HG03139 (cell line): ENCODE measurements around the gene DMRTC2.

Experiments used
- ATAC-seq: cut with Tn5 transposase; IDR thresholded peaks from one replicate; pipeline ENCODE4 v1.9.1; 2021; ENCODE audit not compliant: unreplicated experiment

DMRTC2 gene

GRCh38 chr19:41845051-41845590 is 279 bp downstream of the DMRTC2 start:
- no peak for ATAC-seq

DNA sequence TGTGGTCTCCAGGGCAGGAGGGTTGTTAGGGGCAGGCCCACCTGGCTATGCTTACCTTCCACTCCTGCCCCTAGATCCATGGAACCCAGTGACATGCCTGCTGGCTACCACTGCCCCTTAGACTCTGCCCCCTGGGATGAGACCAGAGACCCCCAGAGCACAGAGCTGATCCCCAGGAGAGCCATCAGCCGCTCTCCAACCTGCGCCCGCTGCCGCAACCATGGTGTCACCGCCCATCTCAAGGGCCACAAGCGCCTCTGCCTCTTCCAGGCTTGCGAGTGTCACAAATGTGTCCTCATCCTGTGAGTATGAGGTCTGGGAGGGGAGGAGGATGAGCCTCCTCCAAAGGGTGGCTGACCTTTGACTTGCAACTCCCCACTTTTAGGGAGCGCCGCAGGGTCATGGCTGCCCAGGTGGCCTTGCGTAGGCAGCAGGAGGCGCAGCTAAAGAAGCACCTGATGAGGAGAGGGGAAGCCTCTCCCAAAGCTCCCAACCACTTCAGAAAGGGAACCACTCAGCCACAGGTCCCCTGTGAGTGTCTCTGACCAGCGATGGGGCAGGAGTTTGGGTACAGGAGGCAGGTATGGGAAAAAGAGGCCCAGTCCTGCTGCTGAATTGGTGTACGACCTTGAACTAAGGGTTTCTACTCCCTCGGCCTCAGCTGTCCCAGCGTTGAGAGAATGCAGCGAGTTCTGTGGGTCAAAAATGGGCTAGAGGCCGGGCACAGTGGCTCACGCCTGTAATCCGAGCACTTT is 2.7 kb downstream of the DMRTC2 start:
- no peak for ATAC-seq

- no peak for ATAC-seq
These were observed 3.8 kb downstream of the DMRTC2 start for GRCh38 chr19:41848666-41849065.

- no peak for ATAC-seq
These were observed 4.2 kb downstream of the DMRTC2 start for GRCh38 chr19:41849067-41849466.

DNA sequence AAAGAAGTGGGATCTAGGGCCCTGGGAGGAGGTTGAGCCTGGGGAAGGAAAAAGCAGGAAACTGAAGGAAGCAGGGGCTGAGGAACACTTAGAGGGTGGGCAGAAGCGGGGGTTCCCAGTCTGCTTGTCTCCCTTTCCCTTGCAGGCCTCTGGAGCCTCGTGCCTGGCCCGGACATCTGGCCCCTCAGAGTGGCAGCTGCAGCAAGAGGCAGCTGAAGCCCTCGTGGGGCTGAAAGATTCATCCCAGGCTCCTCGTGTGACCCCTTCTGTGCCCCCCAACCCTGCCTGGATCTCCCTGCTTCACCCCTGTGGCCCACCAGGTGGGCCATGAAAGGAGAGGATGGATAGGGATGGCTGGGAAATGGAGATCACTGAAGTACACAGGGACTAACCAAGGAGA is 5.5 kb downstream of the DMRTC2 start:
- ATAC-seq = no peak

DNA sequence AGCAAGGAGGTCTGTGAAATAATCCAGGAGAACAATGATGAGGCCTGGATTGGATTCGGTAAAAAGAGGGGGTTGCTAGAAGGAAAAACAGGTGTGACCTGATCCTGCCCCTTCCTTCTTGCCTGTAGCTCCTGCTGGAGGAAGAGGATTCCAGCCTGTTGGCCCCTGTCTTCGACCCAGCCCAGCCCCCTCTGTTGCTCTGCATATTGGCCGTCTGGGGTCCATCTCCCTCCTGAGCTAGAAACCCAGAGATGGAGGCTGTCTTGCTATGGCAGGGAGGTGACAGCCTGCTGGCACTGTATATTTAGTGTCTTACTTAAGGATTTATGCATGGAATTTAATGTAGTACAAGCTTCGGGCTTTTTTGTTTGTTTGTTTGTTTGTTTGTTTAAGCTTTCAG is 6.6 kb downstream of the DMRTC2 start:
- no peak for ATAC-seq

- ATAC-seq = no peak
These were observed 8.5 kb downstream of the DMRTC2 start for GRCh38 chr19:41853344-41853743.

DNA sequence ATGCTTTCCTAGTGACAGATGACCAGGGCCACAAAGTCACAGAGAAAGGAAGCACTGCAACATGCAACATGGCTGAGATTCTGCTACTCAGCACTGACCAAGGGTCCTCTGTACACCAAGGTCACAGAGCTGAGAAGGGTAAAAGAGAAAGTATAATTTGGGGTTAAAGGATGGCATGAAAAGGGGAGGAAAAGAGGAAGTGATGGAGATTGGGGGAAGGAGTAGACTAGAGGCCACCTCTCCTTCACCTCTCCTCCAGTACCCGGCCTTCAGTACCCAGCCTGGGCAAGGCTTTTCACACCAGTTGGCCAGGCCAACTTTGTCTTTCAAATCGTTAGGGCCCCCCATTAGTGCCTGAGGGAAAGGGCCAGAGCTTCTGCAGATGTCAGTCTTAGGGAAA is 8.9 kb downstream of the DMRTC2 start:
- no peak for ATAC-seq

DNA sequence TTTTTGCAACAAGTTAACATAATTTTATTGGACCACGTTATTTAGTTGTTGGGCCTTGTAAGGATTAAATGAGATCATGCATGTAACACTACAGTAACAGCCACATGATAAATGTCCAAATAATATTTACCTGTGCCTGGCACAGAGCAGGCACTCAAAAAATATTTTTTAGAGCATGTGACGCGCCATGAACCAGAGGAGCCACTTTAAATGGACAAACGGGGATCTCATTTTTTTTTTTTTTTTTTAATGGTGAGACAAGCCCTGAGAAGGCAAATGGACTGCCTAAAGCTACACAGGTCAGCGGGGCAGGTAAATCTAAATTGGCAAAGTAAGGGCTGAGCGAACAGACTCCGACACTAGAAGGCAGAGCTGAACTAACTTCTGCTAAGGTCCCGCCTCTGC is 14.4 kb downstream of the DMRTC2 start:
- no peak for ATAC-seq

- peak; percentile 74 for ATAC-seq
These were observed 15.0 kb downstream of the DMRTC2 start, which contains the start of gene RPS19 for GRCh38 chr19:41859618-41860418. Gene RPS19 (plus strand): TSS chr19:41860255. CDS start chr19:41860775, 520 bp downstream.

DNA sequence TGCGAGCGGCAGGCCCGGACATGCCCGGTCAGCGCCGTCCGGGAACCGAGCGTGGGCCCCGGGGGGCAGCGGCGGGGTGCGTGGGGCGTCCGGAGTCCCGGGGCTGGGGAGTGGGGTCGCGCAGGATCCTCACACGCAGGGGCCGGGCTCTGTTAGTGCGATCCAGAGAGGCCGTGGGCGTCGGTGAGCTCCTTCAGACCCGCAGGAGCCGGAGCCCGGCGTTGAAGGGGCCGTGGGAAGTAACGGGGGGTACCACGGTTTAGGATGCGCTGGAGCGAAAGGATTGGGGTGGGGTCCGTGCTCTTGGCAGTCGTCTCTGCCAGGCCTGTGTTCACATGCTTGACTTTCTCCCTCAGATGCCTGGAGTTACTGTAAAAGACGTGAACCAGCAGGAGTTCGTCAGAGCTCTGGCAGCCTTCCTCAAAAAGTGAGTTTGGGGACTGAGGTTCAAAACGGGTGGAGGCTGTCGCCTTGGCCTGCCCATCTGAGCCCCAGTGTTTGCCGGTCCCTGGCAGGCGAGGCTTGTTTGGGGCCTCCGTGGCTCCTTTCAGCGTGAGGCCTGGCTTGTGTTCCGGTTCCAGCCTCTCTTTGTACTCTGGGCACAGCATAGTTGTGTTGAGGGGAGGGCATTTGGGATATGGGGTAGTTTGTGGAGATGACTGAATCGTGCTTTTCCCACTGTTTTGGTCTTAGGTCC is 15.7 kb downstream of the DMRTC2 start:
- ATAC-seq = no peak

GRCh38 chr19:41861116-41861768 is 16.4 kb downstream of the DMRTC2 start:
- no peak for ATAC-seq

DNA sequence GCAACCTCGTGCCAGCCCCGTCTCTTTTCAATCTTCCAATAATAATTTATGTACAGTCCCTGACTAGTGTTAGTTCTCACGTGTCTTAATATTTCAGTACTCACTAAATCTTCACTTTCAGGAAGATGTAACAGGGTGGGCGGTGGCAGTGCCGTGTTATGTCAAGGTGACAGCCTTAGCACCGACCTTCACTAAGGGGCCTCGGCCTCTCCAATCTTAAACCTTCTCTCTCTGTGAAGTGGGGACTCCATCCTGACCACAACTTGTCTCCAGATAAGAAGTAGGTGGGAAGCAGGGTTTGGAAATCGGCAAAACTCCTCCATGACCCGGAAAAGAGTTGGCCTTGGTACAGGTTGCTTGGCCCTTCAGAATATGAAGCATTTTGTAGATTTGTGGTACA is 17.0 kb downstream of the DMRTC2 start:
- no peak for ATAC-seq

- no peak for ATAC-seq
These were observed 17.7 kb downstream of the DMRTC2 start for GRCh38 chr19:41862445-41862986.

- ATAC-seq = no peak
These were observed 18.5 kb downstream of the DMRTC2 start for GRCh38 chr19:41863209-41863931.

DNA sequence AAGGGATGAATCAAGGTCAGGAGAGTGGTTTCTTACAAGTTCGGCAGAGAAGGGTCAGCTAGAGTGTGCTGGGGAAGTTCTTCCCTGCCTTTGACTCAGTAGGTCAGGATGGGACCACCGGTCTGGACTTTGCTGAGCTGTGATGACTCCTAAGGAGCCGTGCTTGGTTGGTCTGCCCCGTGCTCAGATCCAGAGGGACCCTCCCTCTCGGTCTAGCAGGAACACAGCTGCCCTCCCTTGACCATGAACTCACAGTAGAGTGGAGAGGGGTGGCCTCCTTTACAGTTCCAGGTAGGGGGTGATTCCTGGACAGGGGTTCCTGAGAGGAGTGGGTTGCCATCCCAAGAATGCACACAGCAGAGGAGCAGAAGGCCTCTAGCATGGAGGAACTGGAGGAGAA is 19.5 kb downstream of the DMRTC2 start:
- ATAC-seq = no peak

DNA sequence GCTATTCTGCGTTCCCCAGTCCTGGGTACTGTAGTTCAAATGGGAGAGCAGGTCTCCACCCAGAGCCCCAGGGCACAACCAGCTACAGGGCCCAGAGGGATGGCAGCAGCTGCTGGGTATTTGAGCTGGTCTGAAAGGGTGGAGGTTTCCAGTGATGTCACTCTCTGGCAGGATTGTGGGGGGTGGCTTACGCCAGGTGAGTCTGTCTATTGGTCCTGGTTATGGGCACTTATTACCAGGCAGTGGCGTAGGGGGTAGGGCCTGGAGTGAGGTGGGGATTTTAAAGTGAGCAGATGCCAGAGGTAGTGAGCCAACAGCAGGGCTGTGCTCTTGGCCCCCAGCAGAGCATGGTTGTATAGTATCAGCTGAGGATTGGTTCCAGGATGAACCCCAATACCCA is 21.4 kb downstream of the DMRTC2 start:
- no peak for ATAC-seq

DNA sequence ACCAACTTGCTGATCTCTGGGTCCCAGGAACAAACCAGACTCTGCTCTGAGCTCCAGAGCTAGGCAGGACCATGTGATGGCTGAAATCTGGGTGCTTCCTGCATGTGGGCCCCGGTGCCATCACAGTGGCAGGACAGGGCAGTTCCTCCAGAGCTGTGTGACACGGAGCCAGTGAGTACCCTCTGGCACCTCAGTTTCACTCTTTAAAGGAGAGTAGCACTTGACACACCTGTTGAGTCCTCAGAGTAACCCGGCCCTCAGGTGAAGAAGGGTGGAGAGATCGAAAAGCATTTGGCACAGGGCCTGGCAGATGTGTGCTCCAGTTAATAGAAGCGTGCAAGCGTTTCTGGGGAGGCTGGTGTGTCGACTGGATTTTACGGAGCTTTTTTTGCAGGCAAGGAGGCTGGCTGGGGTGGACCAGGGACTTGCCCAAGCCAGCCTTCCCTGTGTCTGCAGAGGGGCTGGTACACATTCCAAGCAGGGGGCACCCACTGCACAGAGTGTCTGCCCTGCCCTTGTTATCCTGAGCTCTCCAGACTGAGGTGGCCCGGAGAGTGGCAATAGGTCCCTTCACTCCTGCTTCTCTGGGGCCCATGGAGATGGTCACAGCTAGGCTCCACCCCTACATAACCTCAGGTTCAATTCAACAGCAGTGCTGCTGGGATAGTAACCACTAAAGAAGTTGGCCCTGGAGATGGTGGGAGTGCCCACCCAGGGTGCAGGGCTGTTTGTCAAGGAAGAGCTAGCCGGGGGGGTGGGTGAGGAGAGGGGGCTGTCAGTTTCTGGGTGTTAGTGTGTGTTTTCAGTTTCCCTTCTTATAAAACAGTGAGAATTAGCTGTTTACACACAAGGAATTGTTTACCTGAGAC is 23.5 kb downstream of the DMRTC2 start:
- no peak for ATAC-seq

DNA sequence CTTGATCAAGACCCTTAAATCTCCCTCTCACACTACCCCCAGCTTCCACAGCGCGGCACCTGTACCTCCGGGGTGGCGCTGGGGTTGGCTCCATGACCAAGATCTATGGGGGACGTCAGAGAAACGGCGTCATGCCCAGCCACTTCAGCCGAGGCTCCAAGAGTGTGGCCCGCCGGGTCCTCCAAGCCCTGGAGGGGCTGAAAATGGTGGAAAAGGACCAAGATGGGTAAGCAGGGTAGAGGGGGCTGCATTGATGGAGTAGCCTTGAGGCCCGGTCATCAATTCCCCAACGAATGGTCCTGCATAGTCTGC is 24.1 kb downstream of the DMRTC2 start:
- ATAC-seq = no peak
